Thyroid gland (tissue), 4 donors: ENCODE measurements around the gene BICD1. TPM values are rescaled to one million over a fixed set of nuclear protein-coding genes. Genes with fewer than 3 reads are reported as not detected.
"Not testable (repeated sequence)": the region's sequence is repeated elsewhere in the genome, so short reads cannot be mapped to it uniquely, and the experiment has no call there.

Experiments
- DNase-seq, 2 donors: peaks; one replicate each; pipeline ENCODE4 v3.0.0-alpha.2; 2019
- H3K27ac ChIP-seq, 3 donors: fragments of 200-600 bp; sonication (generic); 1 replicate in 2 of 3; 2 replicates in 1 of 3; pipeline ENCODE4 v1.5.1; 2016 to 2019; ENCODE audit warnings: mild to moderate bottlenecking in 1 of 3, moderate library complexity in 1 of 3
- H3K27me3 ChIP-seq: fragments of 200-600 bp; sonication (generic); one replicate; pipeline ENCODE4 v1.5.1; 2019
- H3K36me3 ChIP-seq, 2 donors: fragments of 200-600 bp; sonication (generic); one replicate each; pipeline ENCODE4 v1.5.1; 2016 to 2019
- H3K4me1 ChIP-seq, 2 donors: fragments of 200-600 bp; sonication (generic); one replicate each; pipeline ENCODE4 v1.5.1; 2017 to 2019
- H3K4me3 ChIP-seq, 3 donors: fragments of 200-600 bp; sonication (generic); replicated peaks in 1 of 3; 1 replicate in 2 of 3; 2 replicates in 1 of 3; pipeline ENCODE4 v1.5.1; 2016; ENCODE audit warnings: mild to moderate bottlenecking in 1 of 3
- H3K9me3 ChIP-seq: fragments of 200-600 bp; sonication (generic); one replicate; pipeline ENCODE4 v1.5.1; 2017
- CTCF ChIP-seq, 6 experiments: fragments of 200-600 bp in 3 of 6; fragments of 450-650 bp in 3 of 6; sonication (generic) in 3 of 6; IDR thresholded peaks; one replicate each; pipeline ENCODE4 v1.5.1; 2016 to 2019; ENCODE audit warnings: antibody characterized with exemption in 6 of 6, mild to moderate bottlenecking in 2 of 6, inconsistent platforms in 1 of 6, moderate library complexity in 1 of 6
- POLR2A ChIP-seq, 2 donors: fragments of 450-650 bp; IDR thresholded peaks; one replicate each; pipeline ENCODE4 v1.6.1; 2017; ENCODE audit warnings: antibody characterized with exemption in 2 of 2, mild to moderate bottlenecking in 2 of 2, moderate library complexity in 1 of 2
- WGBS, 2 donors: methylation state at CpG; one replicate each; pipeline ENCODE4 v1.1.5; 2017; 5-methylcytosine and 5-hydroxymethylcytosine counted together
- intact Hi-C: fragments of 100-400 bp; cut with DNase I; formaldehyde crosslinking; loops from one replicate; pipeline ENCODE4 v1.15.1; 2023
- total RNA-seq, 4 donors: library from RNA; depleted of rRNA; stranded (reverse); fragments of >200 nt; gene quantifications; one replicate each; pipeline ENCODE4 v1.2.3, GENCODE V29; 2016

Gene BICD1
- total RNA-seq, 4 donors from 2014 or later = 16.7 to 33.7 (median 24.7) TPM

DNA sequence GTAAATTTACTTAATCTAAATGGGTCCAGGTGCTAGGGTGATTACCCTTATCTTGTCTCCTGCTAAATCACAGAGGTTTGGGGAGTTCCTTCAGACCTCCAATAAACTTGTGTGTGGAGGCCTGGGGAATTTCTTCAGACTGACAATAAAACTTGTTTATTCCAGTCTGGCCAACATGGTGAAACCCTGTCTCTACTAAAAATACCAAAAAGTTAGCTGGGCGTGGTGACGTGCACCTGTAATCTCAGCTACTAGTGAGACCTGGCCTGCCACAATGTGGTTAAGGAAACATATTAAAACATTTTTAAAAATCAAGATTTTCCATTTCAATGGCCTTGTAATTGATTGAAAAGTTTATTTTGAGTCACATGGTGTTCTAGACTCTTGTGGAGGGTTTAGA is 165.8 kb downstream of the BICD1 start:
- H3K36me3 ChIP-seq = no peaks in the 10 kb centered on the region
- no peaks in the 10 kb centered on the region for H3K9me3 ChIP-seq
- H3K27me3 ChIP-seq = no peaks in the 10 kb centered on the region
- TF ChIP-seq CTCF (IDR thresholded peaks at IDR 0.05) (no peak), POLR2A (IDR thresholded peaks at IDR 0.05) (no peak)
- no peak overlapping the region for H3K4me3 ChIP-seq
- H3K4me1 ChIP-seq = peaks cover 25 to 29% of the 10 kb centered on the region in 2 donors
- DNase-seq = peak; percentile 61 to 73
- peak overlapping the region; percentile 8 to 69 (median 40) for H3K27ac ChIP-seq
- 50 to 52% methylated on average over 2 of the region's 2 CpGs for WGBS, 2 donors
- intact Hi-C loops = no loop called here

GRCh38 chr12:32273063-32273522 is 166.4 kb downstream of the BICD1 start:
- Histone ChIP-seq H3K36me3 (no peaks in the 10 kb centered on the region), H3K27me3 (no peaks in the 10 kb centered on the region), H3K4me1 (peaks cover 25 to 29% of the 10 kb centered on the region in 2 donors), H3K9me3 (no peaks in the 10 kb centered on the region), H3K4me3 (no peak overlapping the region), H3K27ac (peak overlapping the region in 2 of 3 donors; percentile 40 to 69)
- TF ChIP-seq POLR2A (IDR thresholded peaks at IDR 0.05) (no peak), CTCF (IDR thresholded peaks at IDR 0.05) (no peak)
- 62% methylated on average over 4 of the region's 4 CpGs for WGBS, 2 donors
- intact Hi-C loops = no loop called here
- no peak for DNase-seq

GRCh38 chr12:32273712-32274111 is 167.1 kb downstream of the BICD1 start:
- 30 to 47% methylated on average over 7 of the region's 7 CpGs for WGBS, 2 donors
- no peaks in the 10 kb centered on the region for H3K27me3 ChIP-seq
- TF ChIP-seq CTCF (IDR thresholded peaks at IDR 0.05) = no peak
- TF ChIP-seq POLR2A (IDR thresholded peaks at IDR 0.05) = peak in 1 of 2 donors; percentile 44
- no peaks in the 10 kb centered on the region for H3K36me3 ChIP-seq
- no peaks in the 10 kb centered on the region for H3K9me3 ChIP-seq
- intact Hi-C loops = no loop called here
- H3K4me1 ChIP-seq = peaks cover 25 to 29% of the 10 kb centered on the region in 2 donors
- peak; percentile 79 to 81 for DNase-seq
- H3K4me3 ChIP-seq = no peak overlapping the region
- peak overlapping the region in 2 of 3 donors; percentile 40 to 69 for H3K27ac ChIP-seq

- Histone ChIP-seq H3K27me3 (no peaks in the 10 kb centered on the region), H3K4me1 (peaks cover 25 to 29% of the 10 kb centered on the region in 2 donors), H3K9me3 (no peaks in the 10 kb centered on the region), H3K27ac (no peak overlapping the region), H3K36me3 (no peaks in the 10 kb centered on the region), H3K4me3 (no peak overlapping the region)
- WGBS, 2 donors = 96 to 97% methylated on average over 2 of the region's 2 CpGs
- intact Hi-C loops = no loop called here
- no peak for DNase-seq
- no peak for TF ChIP-seq CTCF (IDR thresholded peaks at IDR 0.05)
- no peak for TF ChIP-seq POLR2A (IDR thresholded peaks at IDR 0.05)
Measured at GRCh38 chr12:32274665-32275064, 168.0 kb downstream of the BICD1 start.

DNA sequence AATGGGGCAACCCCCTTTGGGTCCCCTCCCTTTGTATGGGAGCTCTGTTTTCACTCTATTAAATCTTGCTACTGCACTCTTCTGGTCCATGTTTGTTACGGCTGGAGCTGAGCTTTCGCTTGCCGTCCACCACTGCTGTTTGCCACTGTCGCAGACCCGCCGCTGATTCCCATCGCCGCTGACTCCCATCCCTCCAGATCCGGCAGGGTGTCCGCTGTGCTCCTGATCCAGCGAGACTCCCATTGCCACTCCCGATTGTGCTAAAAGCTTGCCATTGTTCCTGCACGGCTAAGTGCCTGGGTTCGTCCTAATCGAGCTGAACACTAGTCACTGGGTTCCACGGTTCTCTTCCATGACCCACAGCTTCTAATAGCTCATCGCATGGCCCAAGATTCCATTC is 168.9 kb downstream of the BICD1 start:
- H3K27ac ChIP-seq, H3K4me3 ChIP-seq, DNase-seq, intact Hi-C loops, H3K36me3 ChIP-seq, H3K27me3 ChIP-seq, H3K9me3 ChIP-seq: not testable (repeated sequence)
- peaks cover 25 to 29% of the 10 kb centered on the region in 2 donors for H3K4me1 ChIP-seq
- WGBS, 2 donors = 92 to 94% methylated on average over 17 of the region's 17 CpGs

DNA sequence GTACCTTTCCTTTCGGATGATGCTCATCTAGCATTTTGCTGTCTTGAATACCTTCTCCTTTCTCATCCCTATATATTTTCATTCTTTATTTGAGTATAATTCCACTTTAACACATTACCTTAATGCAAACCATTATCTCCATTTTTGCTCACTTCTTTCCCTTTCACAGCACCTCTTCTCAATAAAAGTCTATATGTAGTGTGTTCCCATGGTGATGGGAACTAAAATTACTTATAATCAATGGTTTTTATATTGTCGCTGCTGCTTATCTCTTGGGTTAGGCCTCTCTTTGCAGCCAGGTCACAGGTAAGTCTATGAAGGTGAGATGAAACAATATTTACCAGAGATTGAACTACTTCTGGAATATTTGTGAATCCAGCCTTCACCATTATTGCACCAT is 171.1 kb downstream of the BICD1 start:
- WGBS, 2 donors = 95 to 98% methylated on average over 2 of the region's 2 CpGs
- no peak overlapping the region for H3K4me3 ChIP-seq
- H3K9me3 ChIP-seq = no peaks in the 10 kb centered on the region
- H3K27ac ChIP-seq = no peak overlapping the region
- peaks cover 11 to 12% of the 10 kb centered on the region in 2 donors for H3K4me1 ChIP-seq
- TF ChIP-seq POLR2A (IDR thresholded peaks at IDR 0.05) = no peak
- TF ChIP-seq CTCF (IDR thresholded peaks at IDR 0.05) = no peak
- intact Hi-C loops = no loop called here
- no peaks in the 10 kb centered on the region for H3K27me3 ChIP-seq
- H3K36me3 ChIP-seq = no peaks in the 10 kb centered on the region
- no peak for DNase-seq
